MCF 10A (cell line): ENCODE data around the gene THADA. TPM values are rescaled to one million over a fixed set of nuclear protein-coding genes. Genes with fewer than 3 reads are reported as not detected.

ENCODE experiments used
- BruUV-seq: library from RNA; stranded (reverse); fragments of 400-500 nt; replicated peaks from 2 replicates; lab custom pipeline; 2021; lab: Mats Ljungman, UMichigan
- CTCF ChIA-PET: fragments of 300-600 bp; sonication (Branson Sonifier 250); formaldehyde crosslinking; extraction: SDS; loops from one replicate; lab custom pipeline; 2021; ENCODE audit warnings: antibody characterized with exemption, inconsistent platforms; lab: Yijun Ruan, JAX
- POLR2A ChIA-PET: fragments of 300-600, 350-650 bp; sonication (Branson Sonifier 250); formaldehyde crosslinking; extraction: SDS; loops from one replicate; lab custom pipeline; 2020; ENCODE audit warnings: antibody characterized with exemption, inconsistent platforms; lab: Yijun Ruan, JAX
- DNase-seq: peaks from one replicate; pipeline ENCODE4 v3.0.0-alpha.2; 2018; ENCODE audit not compliant: unreplicated experiment
- H3K27ac Mint-ChIP-seq: one replicate; pipeline ENCODE4 v1.8.0; 2022; ENCODE audit warnings: mild to moderate bottlenecking, low read depth, mixed read lengths; ENCODE audit not compliant: unreplicated experiment
- H3K27me3 Mint-ChIP-seq: one replicate; pipeline ENCODE4 v1.8.0; 2022; ENCODE audit warnings: mixed read lengths; ENCODE audit not compliant: insufficient read depth, unreplicated experiment
- H3K36me3 Mint-ChIP-seq: one replicate; pipeline ENCODE4 v1.8.0; 2022; ENCODE audit warnings: mild to moderate bottlenecking, moderate library complexity, mixed read lengths; ENCODE audit not compliant: insufficient read depth, unreplicated experiment
- H3K4me1 Mint-ChIP-seq: one replicate; pipeline ENCODE4 v1.8.0; 2022; ENCODE audit warnings: mixed read lengths; ENCODE audit not compliant: insufficient read depth, unreplicated experiment
- H3K4me3 Mint-ChIP-seq: one replicate; pipeline ENCODE4 v1.8.0; 2022; ENCODE audit warnings: mild to moderate bottlenecking, moderate library complexity, mixed read lengths; ENCODE audit not compliant: unreplicated experiment
- H3K9me3 Mint-ChIP-seq: one replicate; pipeline ENCODE4 v1.8.0; 2022; ENCODE audit warnings: mixed read lengths; ENCODE audit not compliant: unreplicated experiment
- CTCF ChIP-seq: fragments of 200-600 bp; IDR thresholded peaks from one replicate; pipeline ENCODE4 v1.8.0; 2022; ENCODE audit warnings: antibody characterized with exemption, mild to moderate bottlenecking; ENCODE audit not compliant: unreplicated experiment
- intact Hi-C: fragments of 100-400 bp; cut with micrococcal nuclease; formaldehyde crosslinking; loops from 2 replicates; pipeline ENCODE4 v1.14.1; 2022
- total RNA-seq: library from RNA; stranded (reverse); gene quantifications from 2 replicates; pipeline ENCODE4 v1.2.3, GENCODE V29; 2022

THADA gene
- total RNA-seq, 1 experiment from 2014 or later: 49.8 TPM

- no peaks in the 10 kb centered on the region for H3K36me3 Mint-ChIP-seq
- DNase-seq: peak; percentile 70
- intact Hi-C loops: no loop called here
- no peak for TF ChIP-seq CTCF
- peaks cover 15% of the 10 kb centered on the region for H3K4me1 Mint-ChIP-seq
- no peaks in the 10 kb centered on the region for H3K27me3 Mint-ChIP-seq
- ChIA-PET CTCF (interaction anchor here (0.5 to 1.6 kb wide), 6 partner anchors 11 to 252 kb away, joined by 3 to 6 read pairs (median 3); no protein-coding TSS in a partner anchor), POLR2A (interaction anchor here (1.0 to 2.4 kb wide), 7 partner anchors 16 to 342 kb away, joined by 3 to 19 read pairs (median 6); no protein-coding TSS in a partner anchor)
- peak overlapping the region; percentile 76 for H3K27ac Mint-ChIP-seq
- H3K9me3 Mint-ChIP-seq: no peaks in the 10 kb centered on the region
- no peak overlapping the region for H3K4me3 Mint-ChIP-seq
- no TSS peak for BruUV-seq
These were observed 396.0 kb downstream of the THADA start for GRCh38 chr2:43199492-43200488.

- ChIA-PET POLR2A (no interaction called here), CTCF (no interaction called here)
- intact Hi-C loops: no loop called here
- TF ChIP-seq CTCF: no peak
- Mint-ChIP-seq H3K4me1 (peaks cover 15% of the 10 kb centered on the region), H3K27ac (no peak overlapping the region), H3K27me3 (no peaks in the 10 kb centered on the region), H3K4me3 (no peak overlapping the region), H3K36me3 (no peaks in the 10 kb centered on the region), H3K9me3 (no peaks in the 10 kb centered on the region)
- no peak for DNase-seq
- no TSS peak for BruUV-seq
These were observed 397.6 kb downstream of the THADA start for GRCh38 chr2:43198263-43198662.

GRCh38 chr2:43197588-43197896 is 398.3 kb downstream of the THADA start:
- TF ChIP-seq CTCF: no peak
- POLR2A ChIA-PET: interaction anchor here (0.6 kb wide), 1 partner anchor 153 kb away, joined by 3 read pairs; no protein-coding TSS in a partner anchor

More at GRCh38 chr2:43197588-43197896, 398.3 kb downstream of the THADA start:
- CTCF ChIA-PET: no interaction called here
- H3K4me3 Mint-ChIP-seq: no peak overlapping the region
- H3K36me3 Mint-ChIP-seq: no peaks in the 10 kb centered on the region
- peaks cover 15% of the 10 kb centered on the region for H3K4me1 Mint-ChIP-seq
- no peak overlapping the region for H3K27ac Mint-ChIP-seq
- intact Hi-C loops: no loop called here
- no peak for DNase-seq
- no peaks in the 10 kb centered on the region for H3K9me3 Mint-ChIP-seq
- H3K27me3 Mint-ChIP-seq: no peaks in the 10 kb centered on the region
- no TSS peak for BruUV-seq
